ENCODE results near the gene CDK14.
"Not testable (repeated sequence)": the region's sequence is repeated elsewhere in the genome, so short reads cannot be mapped to it uniquely, and the experiment has no call there.

CDK14 gene

DNA sequence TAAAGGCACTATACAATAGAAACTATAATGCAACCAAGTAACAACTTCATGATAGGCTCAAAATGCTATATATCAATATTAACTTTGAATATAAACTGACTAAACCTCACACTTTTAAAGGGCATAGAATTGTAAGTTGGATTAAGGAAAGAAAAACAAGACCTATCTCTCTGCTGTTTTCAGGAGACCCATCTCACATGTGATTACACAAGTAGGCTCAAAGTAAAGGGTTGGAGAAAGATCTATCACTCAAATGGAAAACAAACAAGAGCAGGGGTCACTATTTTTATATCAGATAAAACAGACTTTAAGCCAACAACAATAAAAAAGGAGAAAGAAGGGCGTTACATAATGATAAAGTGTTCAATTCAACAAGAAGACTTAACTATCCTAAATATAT is 155.5 kb downstream of the CDK14 start:
- no peak for DNase-seq (ENCODE audit: low read depth in 2 of 2, low spot score in 1 of 2)

- no peak for DNase-seq (ENCODE audit: low read depth in 2 of 2, low spot score in 1 of 2)
Measured at GRCh38 chr7:90752051-90752450, 155.9 kb downstream of the CDK14 start.

DNA sequence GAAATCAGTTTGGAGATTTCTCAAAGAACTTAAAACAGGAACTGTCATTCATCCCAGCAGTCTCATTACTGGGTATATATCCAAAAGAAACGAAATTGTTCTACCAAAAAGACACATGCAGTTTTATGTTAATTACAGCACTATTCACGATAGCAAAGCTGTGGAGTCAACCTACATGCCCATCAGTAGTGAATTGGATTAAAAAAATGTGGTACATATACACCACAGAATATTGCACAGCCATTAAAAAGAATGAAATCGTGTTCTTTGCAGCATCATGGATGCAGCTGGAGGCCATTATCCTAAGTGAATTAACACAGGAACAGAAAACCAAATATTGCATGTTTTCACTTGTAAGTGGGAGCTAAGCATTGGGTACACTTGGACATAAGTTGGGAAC is 158.9 kb downstream of the CDK14 start:
- no peak for DNase-seq (ENCODE audit: low read depth in 2 of 2, low spot score in 1 of 2)

- DNase-seq (ENCODE audit: low read depth in 2 of 2, low spot score in 1 of 2), result no peak
Measured at GRCh38 chr7:90756366-90756765, 160.2 kb downstream of the CDK14 start.

DNA sequence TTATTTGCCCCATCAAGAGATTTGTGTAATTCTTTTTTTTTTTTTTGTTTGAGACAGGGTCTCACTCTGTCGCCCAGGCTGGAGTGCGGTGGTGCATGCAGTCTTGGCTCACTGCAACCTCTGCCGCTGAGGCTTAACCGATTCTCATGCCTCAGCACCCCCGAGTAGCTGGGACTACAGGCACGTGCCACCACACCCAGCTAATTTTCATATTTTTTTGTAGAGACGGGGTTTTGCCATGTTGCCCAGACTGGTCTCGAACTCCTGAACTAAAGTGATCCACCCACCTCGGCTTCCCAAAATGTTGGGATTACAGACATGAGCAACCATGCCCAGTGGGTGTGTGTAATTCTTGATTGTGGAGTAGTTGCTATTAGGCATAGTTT is 161.4 kb downstream of the CDK14 start:
- DNase-seq (ENCODE audit: low read depth in 2 of 2, low spot score in 1 of 2), result not testable (repeated sequence)

DNA sequence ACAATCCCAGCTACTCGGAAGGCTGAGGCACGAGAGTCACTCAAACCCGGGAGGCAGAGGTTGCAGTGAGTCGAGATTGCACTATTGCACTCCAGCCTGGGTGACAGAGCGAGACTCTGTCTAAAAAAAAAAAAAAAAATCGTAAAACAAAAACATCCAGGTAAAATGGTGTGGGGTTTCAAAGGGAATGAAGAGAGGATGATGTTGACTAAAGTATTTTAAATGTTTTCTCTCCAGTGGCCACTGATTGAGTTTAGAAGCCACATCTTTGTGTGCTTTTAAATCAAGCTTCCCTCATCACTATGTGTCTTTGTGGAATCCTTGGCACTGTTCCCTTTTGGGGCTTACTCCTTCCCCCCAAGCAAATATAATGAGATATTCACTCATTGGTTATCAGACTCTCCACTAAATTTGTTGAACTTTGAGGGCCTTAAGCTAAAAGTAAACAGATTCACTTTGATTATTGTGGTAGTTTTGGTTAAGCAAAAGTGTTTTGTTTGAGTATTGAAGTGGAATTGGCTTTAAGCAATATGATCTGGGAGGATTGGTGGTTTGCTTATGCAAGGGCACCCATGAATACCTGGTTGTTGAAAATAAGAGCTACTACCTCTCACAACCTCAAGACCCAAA is 162.9 kb downstream of the CDK14 start:
- no peak for DNase-seq (ENCODE audit: low read depth in 2 of 2, low spot score in 1 of 2)

- no peak for DNase-seq (ENCODE audit: low read depth in 2 of 2, low spot score in 1 of 2)
Measured at GRCh38 chr7:90759710-90760109, 163.6 kb downstream of the CDK14 start.

GRCh38 chr7:90760892-90761291 is 164.8 kb downstream of the CDK14 start:
- no peak for DNase-seq (ENCODE audit: low read depth in 2 of 2, low spot score in 1 of 2)

GRCh38 chr7:90761584-90761983 is 165.5 kb downstream of the CDK14 start:
- no peak for DNase-seq (ENCODE audit: low read depth in 2 of 2, low spot score in 1 of 2)

DNA sequence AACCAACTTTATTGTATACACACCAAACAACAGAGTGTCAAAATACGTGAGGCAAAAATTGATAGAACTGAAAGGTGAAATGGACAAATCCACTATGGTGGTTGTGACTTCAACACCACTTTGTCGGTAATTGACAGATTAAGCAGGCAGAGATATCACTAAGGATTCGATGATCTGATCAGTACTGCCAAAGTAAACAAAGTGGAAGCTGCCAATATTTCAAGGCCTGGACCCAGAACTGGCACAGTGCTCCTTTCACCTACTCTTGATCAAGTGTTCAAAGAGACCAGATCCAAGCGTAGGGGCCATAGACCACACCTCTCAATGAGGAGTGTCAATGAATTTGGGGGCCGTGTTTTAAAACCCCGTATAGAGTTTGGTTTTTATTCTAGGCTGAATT is 167.0 kb downstream of the CDK14 start:
- DNase-seq (ENCODE audit: low read depth in 2 of 2, low spot score in 1 of 2), result no peak

DNA sequence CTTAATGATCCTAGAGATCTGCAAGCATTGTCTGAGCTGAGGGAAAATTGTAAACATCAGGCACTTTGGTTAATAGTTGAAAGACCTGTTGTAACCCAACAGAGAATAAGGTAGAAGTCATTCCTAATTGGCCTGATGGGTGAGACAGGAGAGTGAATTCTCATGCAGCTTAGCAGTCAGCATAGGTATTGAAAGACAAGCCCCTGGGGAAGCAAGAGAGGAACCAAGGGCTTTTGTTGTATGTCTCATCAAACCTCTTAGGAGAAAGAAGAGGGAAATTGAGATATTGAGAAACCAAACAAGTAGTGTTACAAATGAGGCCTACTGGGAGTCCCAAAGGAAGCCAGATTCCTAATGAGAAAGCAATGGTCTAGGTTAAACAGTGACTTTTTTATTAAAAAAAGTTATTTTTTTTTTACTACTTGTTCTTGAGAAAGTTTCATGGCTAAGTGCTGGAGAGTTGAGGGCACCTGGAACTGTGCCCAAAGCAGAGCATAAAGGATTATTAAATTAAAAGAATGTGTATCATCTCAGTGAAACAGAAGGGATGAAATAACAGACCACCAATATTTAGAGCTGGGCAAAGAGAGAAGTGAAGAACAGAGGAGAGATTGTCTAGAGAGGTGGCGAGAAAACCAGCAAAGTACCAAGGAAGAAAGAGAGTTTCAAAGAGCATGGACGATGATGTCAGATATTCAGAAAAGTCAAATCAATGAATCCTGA is 168.9 kb downstream of the CDK14 start:
- DNase-seq (ENCODE audit: low read depth in 2 of 2, low spot score in 1 of 2), result no peak

- DNase-seq (ENCODE audit: low read depth in 2 of 2, low spot score in 1 of 2), result no peak
Measured at GRCh38 chr7:90766814-90767564, 170.9 kb downstream of the CDK14 start.

DNA sequence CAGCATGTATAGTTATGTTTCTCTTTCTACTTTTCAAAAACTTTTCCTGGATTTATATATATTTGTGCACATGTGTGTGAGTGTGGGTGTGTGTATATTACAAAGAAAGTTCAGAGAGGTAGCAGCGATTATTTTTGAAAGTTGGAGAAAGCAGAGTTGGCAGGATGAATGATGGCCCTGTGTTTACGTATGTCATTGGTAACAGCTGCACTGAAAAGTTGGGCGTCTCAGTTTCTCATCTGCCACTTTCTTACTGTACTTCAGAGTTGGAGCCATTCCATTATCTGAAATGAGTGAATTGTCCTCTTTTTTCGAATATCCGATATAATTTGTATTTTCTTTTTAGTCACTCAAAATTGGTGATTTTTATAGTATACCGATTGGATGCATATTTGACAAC is 172.2 kb downstream of the CDK14 start:
- DNase-seq (ENCODE audit: low read depth in 2 of 2, low spot score in 1 of 2), result no peak

GRCh38 chr7:90769036-90769435 is 172.9 kb downstream of the CDK14 start:
- no peak for DNase-seq (ENCODE audit: low read depth in 2 of 2, low spot score in 1 of 2)

DNA sequence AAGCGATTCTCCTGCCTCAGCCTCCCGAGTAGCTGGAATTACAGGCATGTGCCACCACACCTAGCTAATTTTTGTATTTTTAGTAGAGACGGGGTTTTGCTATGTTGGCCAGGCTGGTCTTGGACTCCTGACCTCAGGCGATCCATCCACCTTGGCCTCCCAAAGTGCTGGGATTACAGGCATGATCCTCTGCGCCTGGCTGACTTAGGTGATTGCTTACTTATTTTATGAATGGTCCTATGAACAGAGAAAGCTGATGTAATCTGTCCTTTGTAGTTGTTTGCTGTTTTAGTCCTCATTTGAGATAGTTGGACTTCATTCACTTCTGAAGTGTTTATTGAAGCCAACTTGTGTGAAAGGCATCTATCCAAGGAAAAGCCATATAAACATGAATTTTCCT is 173.4 kb downstream of the CDK14 start:
- DNase-seq (ENCODE audit: low read depth in 2 of 2, low spot score in 1 of 2), result not testable (repeated sequence)

DNA sequence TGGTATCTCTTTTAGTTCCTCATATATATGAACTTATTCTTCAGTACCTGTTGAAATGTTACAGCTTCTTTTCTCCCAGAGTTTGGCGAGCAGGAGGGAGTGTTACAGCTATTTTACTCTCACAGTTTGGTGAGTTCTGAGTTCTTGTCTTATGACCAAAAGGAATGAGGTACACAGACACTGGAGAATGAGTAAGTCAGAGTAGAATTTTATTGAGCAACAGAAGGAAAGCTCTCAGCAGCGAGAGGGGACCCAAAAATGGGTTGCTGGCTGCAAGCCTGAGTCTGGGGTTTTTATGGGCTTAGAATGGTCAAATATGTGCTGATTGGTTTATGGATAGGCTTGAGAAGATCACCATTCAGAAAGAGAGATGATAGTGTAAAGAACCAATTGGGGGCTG is 175.2 kb downstream of the CDK14 start:
- DNase-seq (ENCODE audit: low read depth in 2 of 2, low spot score in 1 of 2), result no peak

DNA sequence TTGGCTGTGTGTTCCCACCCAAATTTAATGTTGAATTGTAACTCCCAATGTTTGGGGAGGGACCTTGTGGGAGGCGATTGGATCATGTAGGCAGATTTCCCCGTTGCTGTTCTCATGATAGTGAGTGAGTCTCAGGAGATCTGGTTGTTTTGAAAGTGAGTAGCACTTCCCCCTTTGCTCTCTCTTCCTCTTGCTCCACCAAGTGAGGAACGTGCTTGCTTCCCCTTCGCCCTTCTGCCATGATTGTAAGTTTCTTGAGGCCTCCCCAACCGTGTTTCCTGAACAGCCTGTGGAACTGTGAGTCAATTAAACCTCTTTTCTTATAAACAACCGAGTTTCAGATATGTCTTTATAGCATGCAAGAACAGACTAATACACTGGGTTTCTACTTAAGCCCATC is 176.3 kb downstream of the CDK14 start:
- DNase-seq (ENCODE audit: low read depth in 2 of 2, low spot score in 1 of 2), result no peak

DNA sequence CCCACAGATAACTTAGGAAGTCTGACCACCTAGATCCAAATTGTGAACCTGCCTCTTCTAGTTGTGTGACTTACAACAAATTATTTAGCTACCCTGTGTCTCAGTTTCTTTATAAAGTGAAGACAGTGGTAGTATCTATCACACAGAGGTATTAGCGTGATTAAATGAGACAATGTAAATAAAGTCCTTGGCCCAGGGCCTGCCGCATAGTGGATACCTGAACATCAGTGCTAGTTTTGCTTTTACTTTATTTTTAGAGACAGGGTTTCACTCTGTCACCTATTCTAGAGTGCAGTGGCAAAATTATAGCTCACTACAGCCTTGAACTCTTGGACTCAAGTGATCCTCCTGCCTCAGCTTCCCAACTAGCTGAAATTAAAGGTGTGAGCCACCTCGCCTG is 177.1 kb downstream of the CDK14 start:
- DNase-seq (ENCODE audit: low read depth in 2 of 2, low spot score in 1 of 2), result no peak

- no peak for DNase-seq (ENCODE audit: low read depth in 2 of 2, low spot score in 1 of 2)
Measured at GRCh38 chr7:90774706-90775105, 178.6 kb downstream of the CDK14 start.

- DNase-seq (ENCODE audit: low read depth in 2 of 2, low spot score in 1 of 2), result no peak
Measured at GRCh38 chr7:90775383-90775965, 179.4 kb downstream of the CDK14 start.

DNA sequence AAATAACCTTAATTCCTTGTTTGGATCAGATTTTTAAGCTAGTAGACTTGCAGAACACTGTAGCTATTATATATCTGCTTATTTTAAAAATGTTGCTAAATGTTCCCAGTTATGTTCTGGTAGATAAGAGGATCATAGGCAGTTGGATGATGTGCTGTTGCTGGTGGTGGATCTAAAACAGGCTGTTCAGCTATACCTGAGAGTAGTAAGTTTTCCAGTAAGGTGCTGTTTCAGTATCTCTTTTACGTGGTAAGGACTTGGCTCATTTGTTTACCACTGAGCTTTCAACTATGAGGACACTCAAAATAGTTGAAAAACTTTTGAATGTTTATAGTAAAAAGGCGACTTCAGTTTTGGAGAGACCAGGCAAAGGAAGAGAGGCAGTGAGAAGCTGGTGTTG is 180.9 kb downstream of the CDK14 start:
- DNase-seq (ENCODE audit: low read depth in 2 of 2, low spot score in 1 of 2), result no peak

GRCh38 chr7:90777465-90777864 is 181.3 kb downstream of the CDK14 start:
- no peak for DNase-seq (ENCODE audit: low read depth in 2 of 2, low spot score in 1 of 2)
